Measurements from ENCODE around the gene GRIK5. TPM values are rescaled to one million over a fixed set of nuclear protein-coding genes. Genes with fewer than 3 reads are reported as not detected.
A peak's percentile ranks its signal among the peaks of the same experiment; 100 is the strongest.

GRIK5 gene
- total and polyA plus RNA-seq, 2 donors (not counting 3 experiments of a cell fraction or from before 2014, with no cell fraction given): 0.80 to 2.2 TPM

- Histone ChIP-seq H3K4me3 (replicated peaks in 1 of 3; ENCODE audit: insufficient read depth in 1 of 3, low read depth in 1 of 3, low read length in 3 of 3) (no peak overlapping the region), H3K36me3 (ENCODE audit: control insufficient read depth in 2 of 2, extremely low read depth in 1 of 2, insufficient read depth in 2 of 2, low read length in 2 of 2) (peaks cover 12 to 32% of the 10 kb centered on the region in 2 experiments), H3K4me2 (ENCODE audit: insufficient read depth, low read length) (no peak overlapping the region), H3K9me1 (replicated peaks; ENCODE audit: control insufficient read depth, extremely low read depth, insufficient read depth, low read length) (no peaks in the 10 kb centered on the region), H4K20me1 (replicated peaks; ENCODE audit: control insufficient read depth, extremely low read depth, insufficient read depth, low read length) (no peaks in the 10 kb centered on the region), H3K27me3 (ENCODE audit: control insufficient read depth in 2 of 2, insufficient read depth in 2 of 2, low read length in 2 of 2) (no peaks in the 10 kb centered on the region), H3K9ac (replicated peaks; ENCODE audit: extremely low read depth, insufficient read depth, low read length) (no peak overlapping the region), H3K27ac (ENCODE audit: insufficient read depth, low read depth, low read length) (no peak overlapping the region), H3K4me1 (ENCODE audit: control insufficient read depth, extremely low read depth, insufficient read depth, low read length) (peaks cover 11% of the 10 kb centered on the region), H3K79me2 (ENCODE audit: control insufficient read depth, insufficient read depth, low read length) (peaks cover 46% of the 10 kb centered on the region), H3K9me3 (replicated peaks; ENCODE audit: control insufficient read depth, insufficient read depth, low read length) (no peaks in the 10 kb centered on the region), H2AFZ (ENCODE audit: low read depth, low read length) (no peak overlapping the region)
- ChIA-PET POLR2A (no interaction called here), CTCF (interaction anchor here (0.6 to 1.3 kb wide), 17 partner anchors 10 to 208 kb away, joined by 3 to 17 read pairs (median 4); no protein-coding TSS in a partner anchor)
- DNase-seq (ENCODE audit: low read depth, low spot score) (peak; percentile 64), FAIRE-seq (peak; percentile 78)
- dilution Hi-C loops (cut with MboI; ENCODE audit: extremely low pct_ligation_motif_present, low sequenced_read_pairs): no loop called here
- no TSS peak for BruUV-seq (replicated peaks)
- TF ChIP-seq POLR2A (IDR thresholded peaks at IDR 0.05; ENCODE audit: low read depth, low read length): peak; percentile 30
- peak; percentile 47 to 74 for TF ChIP-seq CTCF (IDR thresholded peaks at IDR 0.05; ENCODE audit: extremely low read depth in 1 of 2, insufficient read depth in 1 of 2, low read depth in 1 of 2, low read length in 2 of 2)
- TF ChIP-seq GATA2 (IDR thresholded peaks at IDR 0.05; ENCODE audit: insufficient read depth, insufficient read length, low read depth, low read length): no peak
- intact Hi-C loops (cut with micrococcal nuclease): loop anchor here (1.0 kb wide), 2 partner anchors 11 to 95 kb away; no protein-coding TSS in a partner anchor
Measured at GRCh38 chr19:42081584-42082203, 11.7 kb upstream of the GRIK5 start.

GRCh38 chr19:42080764-42081375 is 10.9 kb upstream of the GRIK5 start:
- Histone ChIP-seq H3K27me3 (ENCODE audit: control insufficient read depth in 2 of 2, insufficient read depth in 2 of 2, low read length in 2 of 2) (no peaks in the 10 kb centered on the region), H3K36me3 (ENCODE audit: control insufficient read depth in 2 of 2, extremely low read depth in 1 of 2, insufficient read depth in 2 of 2, low read length in 2 of 2) (peaks cover 12 to 32% of the 10 kb centered on the region in 2 experiments), H3K9me3 (replicated peaks; ENCODE audit: control insufficient read depth, insufficient read depth, low read length) (no peaks in the 10 kb centered on the region), H3K4me1 (ENCODE audit: control insufficient read depth, extremely low read depth, insufficient read depth, low read length) (peaks cover 11% of the 10 kb centered on the region), H3K4me2 (ENCODE audit: insufficient read depth, low read length) (no peak overlapping the region), H4K20me1 (replicated peaks; ENCODE audit: control insufficient read depth, extremely low read depth, insufficient read depth, low read length) (no peaks in the 10 kb centered on the region), H3K27ac (ENCODE audit: insufficient read depth, low read depth, low read length) (no peak overlapping the region), H2AFZ (ENCODE audit: low read depth, low read length) (no peak overlapping the region), H3K79me2 (ENCODE audit: control insufficient read depth, insufficient read depth, low read length) (peaks cover 51% of the 10 kb centered on the region), H3K9me1 (replicated peaks; ENCODE audit: control insufficient read depth, extremely low read depth, insufficient read depth, low read length) (no peaks in the 10 kb centered on the region), H3K9ac (replicated peaks; ENCODE audit: extremely low read depth, insufficient read depth, low read length) (no peak overlapping the region), H3K4me3 (replicated peaks in 1 of 3; ENCODE audit: insufficient read depth in 1 of 3, low read depth in 1 of 3, low read length in 3 of 3) (no peak overlapping the region)
- ChIA-PET POLR2A (no interaction called here), CTCF (interaction anchor here (0.6 to 1.3 kb wide), 15 partner anchors 11 to 207 kb away, joined by 3 to 17 read pairs (median 4); no protein-coding TSS in a partner anchor)
- no peak for TF ChIP-seq EZH2 (IDR thresholded peaks at IDR 0.05; ENCODE audit: borderline replicate concordance, low read depth, low read length, severe bottlenecking)
- TF ChIP-seq, protein P1, sequence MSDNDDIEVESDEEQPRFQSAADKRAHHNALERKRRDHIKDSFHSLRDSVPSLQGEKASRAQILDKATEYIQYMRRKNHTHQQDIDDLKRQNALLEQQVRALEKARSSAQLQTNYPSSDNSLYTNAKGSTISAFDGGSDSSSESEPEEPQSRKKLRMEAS (IDR thresholded peaks at IDR 0.05; ENCODE audit: insufficient read depth, insufficient read length): no peak
- TF ChIP-seq MYC (IDR thresholded peaks at IDR 0.05; ENCODE audit: low read depth, low read length): no peak
- TF ChIP-seq POLR2AphosphoS5 (IDR thresholded peaks at IDR 0.05; ENCODE audit: insufficient read depth, low read depth, low read length): no peak
- TF ChIP-seq JUN (IDR thresholded peaks at IDR 0.05; ENCODE audit: borderline replicate concordance, insufficient read depth, insufficient read length, low read depth): no peak
- TF ChIP-seq POLR2A (IDR thresholded peaks at IDR 0.05; ENCODE audit: low read depth, low read length): no peak
- TF ChIP-seq FOS (IDR thresholded peaks at IDR 0.05; ENCODE audit: borderline replicate concordance, insufficient read depth, low read length): no peak
- no peak for TF ChIP-seq GATA2 (IDR thresholded peaks at IDR 0.05; ENCODE audit: insufficient read depth, insufficient read length, low read depth, low read length)
- FAIRE-seq (no peak), DNase-seq (ENCODE audit: low read depth, low spot score) (no peak)
- intact Hi-C loops (cut with micrococcal nuclease): loop anchor here (1.0 kb wide), 2 partner anchors 11 to 95 kb away; no protein-coding TSS in a partner anchor
- TSS peak; percentile 9 for BruUV-seq (replicated peaks)
- dilution Hi-C loops (cut with MboI; ENCODE audit: extremely low pct_ligation_motif_present, low sequenced_read_pairs): no loop called here

All from endothelial cell of umbilical vein (primary cell).